Caco-2 (cell line): ENCODE data around the gene ARHGAP8. TPM values are rescaled to one million over a fixed set of nuclear protein-coding genes. Genes with fewer than 3 reads are reported as not detected.

Experiments used
- BruUV-seq: library from RNA; stranded (reverse); fragments of 400-500 nt; replicated peaks from 2 replicates; lab custom pipeline; 2021; lab: Mats Ljungman, UMichigan
- CTCF ChIA-PET: fragments of 300-600 bp; sonication (Branson Sonifier 250); formaldehyde crosslinking; loops from one replicate; lab custom pipeline; 2022; ENCODE audit warnings: antibody characterized with exemption; lab: Charles Lee
- POLR2A ChIA-PET: fragments of 300-600 bp; sonication (Branson Sonifier 250); formaldehyde crosslinking; loops from one replicate; lab custom pipeline; 2022; ENCODE audit warnings: antibody characterized with exemption; lab: Charles Lee
- DNase-seq, 2 experiments: peaks; one replicate each; pipeline versions ENCODE4 v3.0.0 to v3.0.0-alpha.2; 2020 to 2022
- H3K27me3 ChIP-seq: replicated peaks from 2 replicates; pipeline ENCODE4 v1.6.0; 2011; ENCODE audit warnings: low read length; ENCODE audit not compliant: control insufficient read depth, insufficient read depth
- H3K36me3 ChIP-seq: 2 replicates; pipeline ENCODE4 v1.5.1; 2011; ENCODE audit warnings: low read length; ENCODE audit not compliant: control insufficient read depth, insufficient read depth
- H3K4me1 ChIP-seq: fragments of 250-450 bp; sonication (Bioruptor Pico); 2 replicates; pipeline ENCODE4 v1.5.1; 2020; ENCODE audit warnings: mild to moderate bottlenecking
- H3K4me3 ChIP-seq: 2 replicates; pipeline ENCODE4 v1.5.1; 2011; ENCODE audit warnings: low read depth, mild to moderate bottlenecking, control low read depth, low read length
- H3K9me3 ChIP-seq: fragments of 250-450 bp; sonication (Bioruptor Pico); 2 replicates; pipeline ENCODE4 v1.5.1; 2020; ENCODE audit warnings: mild to moderate bottlenecking, moderate library complexity
- H3K27ac Mint-ChIP-seq: one replicate; pipeline ENCODE4 v1.8.0; 2022; ENCODE audit warnings: mixed read lengths; ENCODE audit not compliant: unreplicated experiment
- H3K27me3 Mint-ChIP-seq: one replicate; pipeline ENCODE4 v1.8.0; 2022; ENCODE audit warnings: mixed read lengths; ENCODE audit not compliant: insufficient read depth, unreplicated experiment
- H3K36me3 Mint-ChIP-seq: one replicate; pipeline ENCODE4 v1.8.0; 2022; ENCODE audit warnings: mild to moderate bottlenecking, mixed read lengths; ENCODE audit not compliant: insufficient read depth, unreplicated experiment
- H3K4me1 Mint-ChIP-seq: one replicate; pipeline ENCODE4 v1.8.0; 2022; ENCODE audit warnings: low read depth, mixed read lengths; ENCODE audit not compliant: unreplicated experiment
- H3K4me3 Mint-ChIP-seq: one replicate; pipeline ENCODE4 v1.8.0; 2022; ENCODE audit warnings: mild to moderate bottlenecking, moderate library complexity, mixed read lengths; ENCODE audit not compliant: unreplicated experiment
- H3K9me3 Mint-ChIP-seq: one replicate; pipeline ENCODE4 v1.8.0; 2022; ENCODE audit warnings: mixed read lengths; ENCODE audit not compliant: unreplicated experiment
- CTCF ChIP-seq, 2 experiments: fragments of 200-600 bp in 1 of 2; IDR thresholded peaks; 1 replicate in 1 of 2; 2 replicates in 1 of 2; pipeline versions ENCODE4 v1.5.1 to v1.8.0; 2011 to 2022; ENCODE audit warnings: antibody characterized with exemption in 1 of 2, control low read depth in 1 of 2, inconsistent platforms in 1 of 2, low read depth in 1 of 2, low read length in 1 of 2, mild to moderate bottlenecking in 1 of 2, moderate library complexity in 1 of 2; ENCODE audit not compliant: insufficient read depth in 1 of 2, severe bottlenecking in 1 of 2, unreplicated experiment in 1 of 2
- intact Hi-C: fragments of 100-400 bp; cut with micrococcal nuclease; formaldehyde crosslinking; loops from one replicate; pipeline ENCODE4 v1.10.0; 2022; ENCODE audit not compliant: unreplicated experiment
- total RNA-seq: library from RNA; stranded (reverse); gene quantifications from 2 replicates; pipeline ENCODE4 v1.2.3, GENCODE V29; 2022

The ARHGAP8 gene
- total RNA-seq, 1 experiment from 2014 or later, result 81.5 TPM

DNA sequence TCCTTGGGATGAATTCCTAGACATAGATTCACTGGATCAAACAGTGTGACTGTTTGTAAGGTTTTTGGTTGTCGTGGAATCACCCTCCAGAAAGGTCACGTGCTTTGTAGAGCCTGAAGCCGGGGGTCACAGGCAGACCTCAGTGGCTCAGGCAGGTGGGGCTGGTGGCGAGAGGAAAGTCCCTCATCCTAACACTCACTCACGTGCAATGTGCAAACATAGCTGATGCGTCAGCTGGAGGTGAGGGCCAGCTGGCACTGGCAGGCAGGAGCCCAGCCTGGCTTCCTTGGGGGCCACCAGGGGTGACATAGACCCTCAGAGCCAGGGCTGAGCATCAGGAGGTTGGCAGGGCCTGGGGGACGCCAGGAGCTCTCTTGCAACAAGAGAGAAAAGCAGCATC lies 90.0 kb downstream of the ARHGAP8 start:
- no peak for TF ChIP-seq CTCF (IDR thresholded peaks at IDR 0.05; ENCODE audit: insufficient read depth in 1 of 2, low read depth in 1 of 2, low read length in 1 of 2, severe bottlenecking in 1 of 2, unreplicated experiment in 1 of 2)
- no TSS peak for BruUV-seq
- no peak overlapping the region for H3K4me3 ChIP-seq
- H3K27ac Mint-ChIP-seq, result no peak overlapping the region
- intact Hi-C loops, result no loop called here
- H3K9me3 Mint-ChIP-seq, result no peaks in the 10 kb centered on the region
- H3K9me3 ChIP-seq, result no peaks in the 10 kb centered on the region
- no peaks in the 10 kb centered on the region for H3K36me3 ChIP-seq
- H3K4me1 ChIP-seq, result no peaks in the 10 kb centered on the region
- no peak overlapping the region for H3K4me3 Mint-ChIP-seq
- H3K4me1 Mint-ChIP-seq, result no peaks in the 10 kb centered on the region
- H3K27me3 ChIP-seq, result no peaks in the 10 kb centered on the region
- H3K36me3 Mint-ChIP-seq, result peaks cover 20% of the 10 kb centered on the region
- no peaks in the 10 kb centered on the region for H3K27me3 Mint-ChIP-seq
- no peak for DNase-seq
- POLR2A ChIA-PET, result no interaction called here
- CTCF ChIA-PET, result no interaction called here

- Histone ChIP-seq H3K4me1 (no peaks in the 10 kb centered on the region), H3K36me3 (no peaks in the 10 kb centered on the region), H3K9me3 (no peaks in the 10 kb centered on the region), H3K27me3 (no peaks in the 10 kb centered on the region), H3K4me3 (no peak overlapping the region)
- POLR2A ChIA-PET, result no interaction called here
- no peaks in the 10 kb centered on the region for H3K27me3 Mint-ChIP-seq
- BruUV-seq, result no TSS peak
- H3K4me3 Mint-ChIP-seq, result no peak overlapping the region
- no peak overlapping the region for H3K27ac Mint-ChIP-seq
- TF ChIP-seq CTCF (IDR thresholded peaks at IDR 0.05; ENCODE audit: insufficient read depth in 1 of 2, low read depth in 1 of 2, low read length in 1 of 2, severe bottlenecking in 1 of 2, unreplicated experiment in 1 of 2), result no peak
- intact Hi-C loops, result no loop called here
- no peaks in the 10 kb centered on the region for H3K4me1 Mint-ChIP-seq
- DNase-seq, result no peak
- CTCF ChIA-PET, result no interaction called here
- H3K9me3 Mint-ChIP-seq, result no peaks in the 10 kb centered on the region
- peaks cover 30% of the 10 kb centered on the region for H3K36me3 Mint-ChIP-seq
Observed at GRCh38 chr22:44845191-44845590, 92.8 kb downstream of the ARHGAP8 start.

DNA sequence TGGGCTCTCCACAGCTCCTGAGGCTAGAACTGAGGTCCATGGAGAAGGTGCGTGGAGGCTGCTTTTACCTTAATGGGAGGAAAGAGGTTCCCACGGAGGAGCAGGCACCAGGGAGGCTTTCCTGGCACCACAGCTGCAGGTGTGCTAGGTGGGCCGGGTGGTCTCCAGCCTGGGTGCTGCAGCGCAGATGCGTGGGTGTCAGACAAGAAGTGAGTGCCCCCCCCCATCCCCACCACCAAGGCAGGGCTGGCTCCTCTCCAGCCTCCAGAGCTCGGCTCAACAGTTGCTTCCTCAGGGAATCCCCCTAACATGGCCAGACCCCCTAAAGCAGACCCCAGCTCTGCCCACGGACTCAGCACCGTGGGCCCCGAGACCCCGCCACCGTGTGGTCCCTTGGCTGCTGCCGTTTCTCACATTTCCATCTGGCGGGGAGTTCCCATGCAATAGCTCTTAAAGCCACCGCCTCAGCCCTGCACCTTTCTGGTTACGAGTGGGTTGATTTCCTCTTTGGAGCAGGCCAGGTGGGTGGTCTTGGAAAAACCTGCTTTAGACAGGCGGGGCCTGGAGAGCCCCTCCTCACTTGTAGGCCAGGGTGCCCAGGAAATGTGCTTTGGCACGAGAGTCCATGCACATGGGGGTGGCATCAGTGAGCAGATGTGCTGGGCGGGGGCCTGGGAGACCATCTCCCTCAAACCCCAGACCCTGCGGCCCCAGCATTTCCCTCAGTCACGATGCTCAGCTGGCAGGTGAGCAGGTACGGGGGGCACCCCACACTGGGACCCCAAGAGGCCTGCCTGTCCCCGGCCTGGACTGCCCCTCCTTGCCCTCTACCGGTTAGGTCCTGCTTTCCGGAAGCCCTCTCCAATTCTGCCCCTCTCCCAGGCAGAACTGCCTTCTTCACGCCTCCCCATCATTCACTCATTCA lies 93.7 kb downstream of the ARHGAP8 start:
- Mint-ChIP-seq H3K27me3 (no peaks in the 10 kb centered on the region), H3K36me3 (peaks cover 23% of the 10 kb centered on the region), H3K4me3 (no peak overlapping the region), H3K4me1 (no peaks in the 10 kb centered on the region), H3K27ac (no peak overlapping the region), H3K9me3 (no peaks in the 10 kb centered on the region)
- Histone ChIP-seq H3K27me3 (no peaks in the 10 kb centered on the region), H3K4me1 (no peaks in the 10 kb centered on the region), H3K36me3 (no peaks in the 10 kb centered on the region), H3K4me3 (no peak overlapping the region), H3K9me3 (no peaks in the 10 kb centered on the region)
- no peak for TF ChIP-seq CTCF (IDR thresholded peaks at IDR 0.05; ENCODE audit: insufficient read depth in 1 of 2, low read depth in 1 of 2, low read length in 1 of 2, severe bottlenecking in 1 of 2, unreplicated experiment in 1 of 2)
- BruUV-seq, result no TSS peak
- intact Hi-C loops, result no loop called here
- DNase-seq, result no peak
- ChIA-PET POLR2A (no interaction called here), CTCF (no interaction called here)
